Effector memory CD8-positive, alpha-beta T cell (primary cell): Measurements from ENCODE around the gene AFF3.

ENCODE experiments used
- ATAC-seq: fragments of 150-1000 bp; cut with Tn5 transposase; replicated peaks from 2 replicates; pipeline ENCODE4 v1.10.0; 2021; ENCODE audit warnings: mild to moderate bottlenecking, moderate library complexity
- DNase-seq, 3 experiments: peaks; one replicate each; pipeline ENCODE4 v3.0.0; 2021
- H3K27ac Mint-ChIP-seq, 2 donors: one replicate each; pipeline ENCODE4 v1.8.0; 2022; ENCODE audit warnings: mild to moderate bottlenecking in 2 of 2, mixed read lengths in 2 of 2, moderate library complexity in 2 of 2
- H3K27me3 Mint-ChIP-seq, 2 donors: one replicate each; pipeline ENCODE4 v1.8.0; 2022; ENCODE audit warnings: mixed read lengths in 2 of 2
- H3K36me3 Mint-ChIP-seq: one replicate; pipeline ENCODE4 v1.8.0; 2022; ENCODE audit warnings: mild to moderate bottlenecking, moderate library complexity, mixed read lengths; ENCODE audit not compliant: insufficient read depth
- H3K4me1 Mint-ChIP-seq, 2 donors: one replicate each; pipeline ENCODE4 v1.8.0; 2022; ENCODE audit warnings: low read depth in 2 of 2, mixed read lengths in 2 of 2
- H3K4me3 Mint-ChIP-seq, 2 donors: one replicate each; pipeline ENCODE4 v1.8.0; 2022; ENCODE audit warnings: mild to moderate bottlenecking in 2 of 2, mixed read lengths in 2 of 2, moderate library complexity in 2 of 2
- H3K9me3 Mint-ChIP-seq, 2 donors: one replicate each; pipeline ENCODE4 v1.8.0; 2022; ENCODE audit warnings: mixed read lengths in 2 of 2

Gene AFF3

GRCh38 chr2:99824758-99825157, 317.6 kb downstream of the AFF3 start:
- H3K36me3 Mint-ChIP-seq = no peaks in the 10 kb centered on the region

GRCh38 chr2:99822474-99823207, 319.7 kb downstream of the AFF3 start:
- Mint-ChIP-seq H3K27ac (no peak overlapping the region), H3K9me3 (no peaks in the 10 kb centered on the region), H3K4me3 (no peak overlapping the region), H3K27me3 (peaks cover 9 to 12% of the 10 kb centered on the region in 2 donors), H3K4me1 (no peaks in the 10 kb centered on the region), H3K36me3 (no peaks in the 10 kb centered on the region)
- DNase-seq (no peak), ATAC-seq (no peak)

More at GRCh38 chr2:99824758-99825157, 317.6 kb downstream of the AFF3 start:
- Mint-ChIP-seq H3K27me3 (peaks cover 9 to 12% of the 10 kb centered on the region in 2 donors), H3K4me1 (no peaks in the 10 kb centered on the region), H3K27ac (no peak overlapping the region), H3K4me3 (no peak overlapping the region), H3K9me3 (no peaks in the 10 kb centered on the region)
- no peak for DNase-seq
- no peak for ATAC-seq

GRCh38 chr2:99821984-99822383, 320.4 kb downstream of the AFF3 start:
- Mint-ChIP-seq H3K4me3 (no peak overlapping the region), H3K27me3 (peaks cover 8 to 9% of the 10 kb centered on the region in 2 donors), H3K9me3 (no peaks in the 10 kb centered on the region), H3K36me3 (no peaks in the 10 kb centered on the region), H3K4me1 (no peaks in the 10 kb centered on the region), H3K27ac (no peak overlapping the region)
- ATAC-seq = no peak
- no peak for DNase-seq

GRCh38 chr2:99821572-99821971, 320.8 kb downstream of the AFF3 start:
- DNase-seq = no peak
- Mint-ChIP-seq H3K9me3 (no peaks in the 10 kb centered on the region), H3K36me3 (no peaks in the 10 kb centered on the region), H3K4me1 (no peaks in the 10 kb centered on the region), H3K27me3 (peaks cover 3 to 5% of the 10 kb centered on the region in 2 donors), H3K27ac (no peak overlapping the region), H3K4me3 (no peak overlapping the region)
- no peak for ATAC-seq

GRCh38 chr2:99821039-99821438, 321.4 kb downstream of the AFF3 start:
- DNase-seq = no peak
- H3K4me1 Mint-ChIP-seq = no peaks in the 10 kb centered on the region
- no peak overlapping the region for H3K4me3 Mint-ChIP-seq
- H3K9me3 Mint-ChIP-seq = no peaks in the 10 kb centered on the region
- ATAC-seq = no peak
- peaks cover 2% of the 10 kb centered on the region for H3K36me3 Mint-ChIP-seq
- no peak overlapping the region for H3K27ac Mint-ChIP-seq
- H3K27me3 Mint-ChIP-seq = no peaks in the 10 kb centered on the region

- Mint-ChIP-seq H3K4me3 (no peak overlapping the region), H3K36me3 (peaks cover 2% of the 10 kb centered on the region), H3K4me1 (no peaks in the 10 kb centered on the region), H3K27me3 (no peaks in the 10 kb centered on the region), H3K9me3 (no peaks in the 10 kb centered on the region), H3K27ac (no peak overlapping the region)
- ATAC-seq = no peak
- DNase-seq = no peak
Observed at GRCh38 chr2:99819766-99820165, 322.6 kb downstream of the AFF3 start.

- DNase-seq (no peak), ATAC-seq (no peak)
- Mint-ChIP-seq H3K27me3 (no peaks in the 10 kb centered on the region), H3K36me3 (peaks cover 2% of the 10 kb centered on the region), H3K4me1 (no peaks in the 10 kb centered on the region), H3K9me3 (no peaks in the 10 kb centered on the region), H3K27ac (no peak overlapping the region), H3K4me3 (no peak overlapping the region)
Observed at GRCh38 chr2:99818842-99819241, 323.5 kb downstream of the AFF3 start.

GRCh38 chr2:99816908-99817307, 325.5 kb downstream of the AFF3 start:
- no peaks in the 10 kb centered on the region for H3K9me3 Mint-ChIP-seq
- no peak overlapping the region for H3K4me3 Mint-ChIP-seq
- H3K27ac Mint-ChIP-seq = no peak overlapping the region
- ATAC-seq = no peak
- H3K4me1 Mint-ChIP-seq = no peaks in the 10 kb centered on the region
- peaks cover 2% of the 10 kb centered on the region for H3K36me3 Mint-ChIP-seq
- no peaks in the 10 kb centered on the region for H3K27me3 Mint-ChIP-seq
- no peak for DNase-seq

GRCh38 chr2:99812426-99812825, 330.0 kb downstream of the AFF3 start:
- Mint-ChIP-seq H3K9me3 (no peaks in the 10 kb centered on the region), H3K27ac (no peak overlapping the region), H3K4me3 (no peak overlapping the region), H3K36me3 (peaks cover 5% of the 10 kb centered on the region), H3K4me1 (no peaks in the 10 kb centered on the region), H3K27me3 (peaks cover 0 to 10% of the 10 kb centered on the region in 2 donors)
- no peak for ATAC-seq
- no peak for DNase-seq

GRCh38 chr2:99811544-99811943, 330.8 kb downstream of the AFF3 start:
- H3K27me3 Mint-ChIP-seq = peaks cover 0 to 19% of the 10 kb centered on the region in 2 donors
- peaks cover 6% of the 10 kb centered on the region for H3K36me3 Mint-ChIP-seq
- DNase-seq = no peak

GRCh38 chr2:99810225-99810624, 332.2 kb downstream of the AFF3 start:
- H3K36me3 Mint-ChIP-seq = peaks cover 3% of the 10 kb centered on the region
- no peaks in the 10 kb centered on the region for H3K9me3 Mint-ChIP-seq
- no peak overlapping the region for H3K27ac Mint-ChIP-seq
- no peak for ATAC-seq
- no peak for DNase-seq
- H3K4me3 Mint-ChIP-seq = no peak overlapping the region
- no peaks in the 10 kb centered on the region for H3K4me1 Mint-ChIP-seq
- H3K27me3 Mint-ChIP-seq = peaks cover 0 to 21% of the 10 kb centered on the region in 2 donors

More at GRCh38 chr2:99811544-99811943, 330.8 kb downstream of the AFF3 start:
- Mint-ChIP-seq H3K4me1 (no peaks in the 10 kb centered on the region), H3K27ac (no peak overlapping the region), H3K9me3 (no peaks in the 10 kb centered on the region), H3K4me3 (no peak overlapping the region)
- ATAC-seq = no peak

- ATAC-seq (no peak), DNase-seq (no peak)
- Mint-ChIP-seq H3K4me3 (no peak overlapping the region), H3K27me3 (peaks cover 0 to 21% of the 10 kb centered on the region in 2 donors), H3K9me3 (no peaks in the 10 kb centered on the region), H3K27ac (no peak overlapping the region), H3K4me1 (no peaks in the 10 kb centered on the region), H3K36me3 (peaks cover 3% of the 10 kb centered on the region)
Observed at GRCh38 chr2:99809259-99809900, 333.0 kb downstream of the AFF3 start.

- no peak for ATAC-seq
- Mint-ChIP-seq H3K4me1 (no peaks in the 10 kb centered on the region), H3K27ac (no peak overlapping the region), H3K27me3 (peaks cover 0 to 28% of the 10 kb centered on the region in 2 donors), H3K36me3 (peaks cover 3% of the 10 kb centered on the region), H3K4me3 (no peak overlapping the region), H3K9me3 (no peaks in the 10 kb centered on the region)
- DNase-seq = no peak
Observed at GRCh38 chr2:99808361-99809200, 333.8 kb downstream of the AFF3 start.
